Keratinocyte (primary cell): Measurements from ENCODE around the gene DNALI1. TPM values are rescaled to one million over a fixed set of nuclear protein-coding genes. Genes with fewer than 3 reads are reported as not detected.

Experiments used
- DNase-seq: peaks from one replicate; pipeline ENCODE4 v3.0.0-alpha.2; 2011; ENCODE audit warnings: low read depth, missing footprints, low spot score
- FAIRE-seq: peaks from 2 replicates; lab custom pipeline; 2011; peaks lifted over from hg19 to GRCh38; lab: Jason Lieb, UNC
- H2AFZ ChIP-seq: 2 replicates; pipeline ENCODE4 v1.6.0; 2012; ENCODE audit warnings: low read length, control low read depth, inconsistent platforms; ENCODE audit not compliant: control insufficient read depth
- H3K27ac ChIP-seq: 2 replicates; pipeline ENCODE4 v1.5.1; 2011; ENCODE audit warnings: low read length; ENCODE audit not compliant: control insufficient read depth, insufficient read depth
- H3K27me3 ChIP-seq: 3 replicates; pipeline ENCODE4 v1.6.0; 2011; ENCODE audit warnings: low read length; ENCODE audit not compliant: control insufficient read depth, insufficient read depth; ENCODE audit errors: extremely low read depth
- H3K36me3 ChIP-seq, 2 experiments: 2 replicates in 1 of 2; 3 replicates in 1 of 2; pipeline ENCODE4 v1.5.1; 2011; ENCODE audit warnings: low read length in 2 of 2, mild to moderate bottlenecking in 1 of 2; ENCODE audit not compliant: control insufficient read depth in 2 of 2, insufficient read depth in 2 of 2; ENCODE audit errors: extremely low read depth in 1 of 2
- H3K4me1 ChIP-seq: 3 replicates; pipeline ENCODE4 v1.5.1; 2011; ENCODE audit warnings: low read length; ENCODE audit not compliant: control insufficient read depth, insufficient read depth; ENCODE audit errors: extremely low read depth
- H3K4me2 ChIP-seq: 3 replicates; pipeline ENCODE4 v1.6.0; 2011; ENCODE audit warnings: low read depth, low read length; ENCODE audit not compliant: control insufficient read depth, insufficient read depth; ENCODE audit errors: extremely low read depth
- H3K4me3 ChIP-seq, 3 experiments: fragments of 200-600 bp in 1 of 3; sonication (generic) in 1 of 3; 2 replicates in 2 of 3; 3 replicates in 1 of 3; pipeline ENCODE4 v1.5.1; 2011 to 2016; ENCODE audit warnings: low read length in 3 of 3, mild to moderate bottlenecking in 3 of 3, control low read depth in 2 of 3, inconsistent platforms in 1 of 3, low read depth in 1 of 3, mixed read lengths in 1 of 3, mixed run types in 1 of 3, moderate library complexity in 1 of 3; ENCODE audit not compliant: control insufficient read depth in 2 of 3, insufficient read depth in 2 of 3; ENCODE audit errors: extremely low read depth in 1 of 3
- H3K79me2 ChIP-seq: 2 replicates; pipeline ENCODE4 v1.6.0; 2012; ENCODE audit warnings: low read length; ENCODE audit not compliant: control insufficient read depth, insufficient read depth
- H3K9ac ChIP-seq: 3 replicates; pipeline ENCODE4 v1.6.0; 2011; ENCODE audit warnings: low read length; ENCODE audit not compliant: control insufficient read depth, insufficient read depth; ENCODE audit errors: extremely low read depth
- H3K9me1 ChIP-seq: 3 replicates; pipeline ENCODE4 v1.6.0; 2011; ENCODE audit warnings: low read length; ENCODE audit not compliant: control insufficient read depth, insufficient read depth; ENCODE audit errors: extremely low read depth
- H3K9me3 ChIP-seq: 2 replicates; pipeline ENCODE4 v1.5.1; 2012; ENCODE audit warnings: low read depth, low read length; ENCODE audit not compliant: control insufficient read depth
- H4K20me1 ChIP-seq: 3 replicates; pipeline ENCODE4 v1.6.0; 2011; ENCODE audit warnings: low read length; ENCODE audit not compliant: control insufficient read depth, insufficient read depth; ENCODE audit errors: extremely low read depth
- EZH2 ChIP-seq: IDR thresholded peaks from one replicate; pipeline ENCODE4 v1.6.1; 2012; ENCODE audit warnings: inconsistent platforms, mild to moderate bottlenecking, low read length, moderate library complexity
- dilution Hi-C: fragments of 300-500 bp; cut with MboI; formaldehyde crosslinking; loops from one replicate; pipeline ENCODE4 v1.7.0; 2020; ENCODE audit warnings: low sequenced_read_pairs; ENCODE audit not compliant: extremely low pct_ligation_motif_present
- polyA plus RNA-seq, 5 experiments: library from polyadenylated mRNA; depleted of rRNA in 3 of 5; stranded (reverse) in 3 of 5; stranded (forward) in 1 of 5; unstranded in 1 of 5; fragments of >200 nt; gene quantifications; 1 replicate in 1 of 5; 2 replicates in 3 of 5; 3 replicates in 1 of 5; pipeline versions ENCODE4 v1.2.1 to v1.2.3, GENCODE V29; 2011 to 2012; ENCODE audit warnings: missing spikeins in 2 of 5, low read depth in 1 of 5, low replicate concordance in 1 of 5
- TF ChIP-seq, protein P1 (sequence below), 3 experiments: IDR thresholded peaks in 1 of 3; conservative IDR thresholded peaks in 1 of 3; optimal IDR thresholded peaks in 1 of 3; 2 replicates in 2 of 3; 3 replicates in 1 of 3; pipeline versions ENCODE3 to v1.5.1; 2011; ENCODE audit warnings: low read length in 3 of 3, mild to moderate bottlenecking in 3 of 3, moderate library complexity in 2 of 3, control low read depth in 1 of 3, inconsistent platforms in 1 of 3; ENCODE audit not compliant: insufficient read depth in 2 of 3; ENCODE audit errors: extremely low read depth in 1 of 3

Gene DNALI1
- polyA plus RNA-seq, 1 donor (not counting 4 experiments of a cell fraction or from before 2014, with no cell fraction given), result 0.14 TPM

GRCh38 chr1:37605806-37606474, 49.2 kb downstream of the DNALI1 start:
- Histone ChIP-seq H3K9me1 (no peaks in the 10 kb centered on the region), H3K79me2 (no peaks in the 10 kb centered on the region), H3K9ac (no peak overlapping the region), H4K20me1 (no peaks in the 10 kb centered on the region), H3K4me3 (no peak overlapping the region), H3K27ac (no peak overlapping the region), H3K4me2 (no peak overlapping the region), H3K4me1 (peaks cover 4% of the 10 kb centered on the region), H3K27me3 (peaks cover 24% of the 10 kb centered on the region), H3K9me3 (no peaks in the 10 kb centered on the region), H3K36me3 (no peaks in the 10 kb centered on the region), H2AFZ (no peak overlapping the region)
- FAIRE-seq (no peak), DNase-seq (no peak)
- dilution Hi-C loops, result no loop called here
- TF ChIP-seq EZH2, result no peak
- TF ChIP-seq, protein P1, sequence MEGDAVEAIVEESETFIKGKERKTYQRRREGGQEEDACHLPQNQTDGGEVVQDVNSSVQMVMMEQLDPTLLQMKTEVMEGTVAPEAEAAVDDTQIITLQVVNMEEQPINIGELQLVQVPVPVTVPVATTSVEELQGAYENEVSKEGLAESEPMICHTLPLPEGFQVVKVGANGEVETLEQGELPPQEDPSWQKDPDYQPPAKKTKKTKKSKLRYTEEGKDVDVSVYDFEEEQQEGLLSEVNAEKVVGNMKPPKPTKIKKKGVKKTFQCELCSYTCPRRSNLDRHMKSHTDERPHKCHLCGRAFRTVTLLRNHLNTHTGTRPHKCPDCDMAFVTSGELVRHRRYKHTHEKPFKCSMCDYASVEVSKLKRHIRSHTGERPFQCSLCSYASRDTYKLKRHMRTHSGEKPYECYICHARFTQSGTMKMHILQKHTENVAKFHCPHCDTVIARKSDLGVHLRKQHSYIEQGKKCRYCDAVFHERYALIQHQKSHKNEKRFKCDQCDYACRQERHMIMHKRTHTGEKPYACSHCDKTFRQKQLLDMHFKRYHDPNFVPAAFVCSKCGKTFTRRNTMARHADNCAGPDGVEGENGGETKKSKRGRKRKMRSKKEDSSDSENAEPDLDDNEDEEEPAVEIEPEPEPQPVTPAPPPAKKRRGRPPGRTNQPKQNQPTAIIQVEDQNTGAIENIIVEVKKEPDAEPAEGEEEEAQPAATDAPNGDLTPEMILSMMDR (optimal IDR thresholded peaks at IDR 0.05 in 1 of 3, IDR thresholded peaks at IDR 0.05 in 1 of 3, conservative IDR thresholded peaks at IDR 0.05 in 1 of 3; ENCODE audit: extremely low read depth in 1 of 3, insufficient read depth in 2 of 3, low read length in 3 of 3), result no peak

DNA sequence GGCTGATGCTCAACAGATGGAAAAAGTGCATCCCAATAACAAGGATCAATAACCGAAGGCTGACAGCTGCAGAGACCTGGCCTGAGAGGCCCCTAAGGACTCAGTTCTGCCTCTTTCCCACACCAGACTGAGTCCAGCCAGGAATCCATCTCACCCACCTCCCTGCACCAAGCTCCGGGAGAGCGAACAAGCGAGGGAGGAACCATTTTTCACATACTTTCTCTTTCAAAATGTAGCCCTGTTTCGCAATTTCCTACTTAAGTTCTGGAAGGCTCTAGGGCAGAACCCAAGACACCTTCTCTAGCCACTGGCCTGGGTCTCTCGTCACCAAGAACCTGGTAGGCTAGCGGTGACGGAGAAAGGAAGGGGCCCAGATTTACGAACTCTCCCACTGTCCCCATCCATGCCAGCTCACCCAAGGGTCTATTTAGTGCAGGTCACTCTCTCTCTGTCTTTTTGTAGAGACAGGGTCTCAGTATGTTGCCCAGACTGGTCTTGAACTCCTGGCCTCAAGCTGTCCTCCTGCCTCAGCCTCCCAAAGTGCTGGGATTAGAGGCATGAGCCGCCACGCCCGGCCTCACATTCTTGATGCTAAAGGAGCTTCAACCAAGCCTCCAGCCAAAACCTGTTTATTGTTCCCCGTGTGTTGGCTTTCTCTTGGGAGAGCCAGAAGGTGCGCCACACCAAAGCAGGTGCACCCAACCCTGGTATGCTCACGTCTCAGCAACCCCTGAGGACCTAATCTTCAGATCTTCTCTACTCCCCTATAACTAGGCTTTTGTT, 49.9 kb downstream of the DNALI1 start:
- H3K27ac ChIP-seq, result no peak overlapping the region
- TF ChIP-seq, protein P1 (optimal IDR thresholded peaks at IDR 0.05 in 1 of 3, IDR thresholded peaks at IDR 0.05 in 1 of 3, conservative IDR thresholded peaks at IDR 0.05 in 1 of 3; ENCODE audit: extremely low read depth in 1 of 3, insufficient read depth in 2 of 3, low read length in 3 of 3), result no peak
- no peak for TF ChIP-seq EZH2
- peaks cover 4% of the 10 kb centered on the region for H3K4me1 ChIP-seq
- H4K20me1 ChIP-seq, result no peaks in the 10 kb centered on the region
- peaks cover 28% of the 10 kb centered on the region for H3K27me3 ChIP-seq
- no peaks in the 10 kb centered on the region for H3K79me2 ChIP-seq
- dilution Hi-C loops, result no loop called here
- no peak for FAIRE-seq
- no peak for DNase-seq
- H3K4me3 ChIP-seq, result no peak overlapping the region
- no peak overlapping the region for H3K9ac ChIP-seq
- no peaks in the 10 kb centered on the region for H3K36me3 ChIP-seq
- no peaks in the 10 kb centered on the region for H3K9me3 ChIP-seq
- H2AFZ ChIP-seq, result no peak overlapping the region
- no peak overlapping the region for H3K4me2 ChIP-seq
- H3K9me1 ChIP-seq, result no peaks in the 10 kb centered on the region
